AG09319 (cell line): ENCODE measurements around the gene ANXA6.

Experiments
- DNase-seq: peaks from one replicate; pipeline ENCODE4 v3.0.0-alpha.2; 2010; ENCODE audit warnings: low read depth; ENCODE audit errors: extremely low read depth
- TF ChIP-seq, protein P1 (sequence below): IDR thresholded peaks from 2 replicates; pipeline ENCODE4 v1.5.1; 2011; ENCODE audit warnings: low read depth, mild to moderate bottlenecking, inconsistent platforms, low read length, moderate library complexity

The ANXA6 gene

DNA sequence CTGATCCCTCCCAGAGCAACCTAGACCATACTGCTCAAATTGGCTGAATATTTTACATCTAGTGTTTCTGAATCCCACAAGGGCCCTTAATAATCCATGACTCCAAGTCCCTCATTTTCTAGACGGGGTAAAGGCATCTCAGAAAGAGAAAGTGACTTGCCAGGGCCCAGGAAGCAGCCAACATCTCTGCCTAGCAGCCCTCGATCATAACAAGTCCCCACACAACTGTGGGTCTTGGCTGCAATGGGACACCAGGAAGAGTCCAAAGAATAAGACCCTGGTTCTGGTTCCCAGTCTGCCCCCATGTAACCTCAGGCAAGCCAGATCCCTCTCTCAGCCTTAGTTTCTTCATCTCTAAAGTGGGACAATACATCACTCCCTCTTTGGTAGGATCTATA, 6.3 kb downstream of the ANXA6 start:
- TF ChIP-seq, protein P1, sequence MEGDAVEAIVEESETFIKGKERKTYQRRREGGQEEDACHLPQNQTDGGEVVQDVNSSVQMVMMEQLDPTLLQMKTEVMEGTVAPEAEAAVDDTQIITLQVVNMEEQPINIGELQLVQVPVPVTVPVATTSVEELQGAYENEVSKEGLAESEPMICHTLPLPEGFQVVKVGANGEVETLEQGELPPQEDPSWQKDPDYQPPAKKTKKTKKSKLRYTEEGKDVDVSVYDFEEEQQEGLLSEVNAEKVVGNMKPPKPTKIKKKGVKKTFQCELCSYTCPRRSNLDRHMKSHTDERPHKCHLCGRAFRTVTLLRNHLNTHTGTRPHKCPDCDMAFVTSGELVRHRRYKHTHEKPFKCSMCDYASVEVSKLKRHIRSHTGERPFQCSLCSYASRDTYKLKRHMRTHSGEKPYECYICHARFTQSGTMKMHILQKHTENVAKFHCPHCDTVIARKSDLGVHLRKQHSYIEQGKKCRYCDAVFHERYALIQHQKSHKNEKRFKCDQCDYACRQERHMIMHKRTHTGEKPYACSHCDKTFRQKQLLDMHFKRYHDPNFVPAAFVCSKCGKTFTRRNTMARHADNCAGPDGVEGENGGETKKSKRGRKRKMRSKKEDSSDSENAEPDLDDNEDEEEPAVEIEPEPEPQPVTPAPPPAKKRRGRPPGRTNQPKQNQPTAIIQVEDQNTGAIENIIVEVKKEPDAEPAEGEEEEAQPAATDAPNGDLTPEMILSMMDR = no peak
- DNase-seq = no peak

DNA sequence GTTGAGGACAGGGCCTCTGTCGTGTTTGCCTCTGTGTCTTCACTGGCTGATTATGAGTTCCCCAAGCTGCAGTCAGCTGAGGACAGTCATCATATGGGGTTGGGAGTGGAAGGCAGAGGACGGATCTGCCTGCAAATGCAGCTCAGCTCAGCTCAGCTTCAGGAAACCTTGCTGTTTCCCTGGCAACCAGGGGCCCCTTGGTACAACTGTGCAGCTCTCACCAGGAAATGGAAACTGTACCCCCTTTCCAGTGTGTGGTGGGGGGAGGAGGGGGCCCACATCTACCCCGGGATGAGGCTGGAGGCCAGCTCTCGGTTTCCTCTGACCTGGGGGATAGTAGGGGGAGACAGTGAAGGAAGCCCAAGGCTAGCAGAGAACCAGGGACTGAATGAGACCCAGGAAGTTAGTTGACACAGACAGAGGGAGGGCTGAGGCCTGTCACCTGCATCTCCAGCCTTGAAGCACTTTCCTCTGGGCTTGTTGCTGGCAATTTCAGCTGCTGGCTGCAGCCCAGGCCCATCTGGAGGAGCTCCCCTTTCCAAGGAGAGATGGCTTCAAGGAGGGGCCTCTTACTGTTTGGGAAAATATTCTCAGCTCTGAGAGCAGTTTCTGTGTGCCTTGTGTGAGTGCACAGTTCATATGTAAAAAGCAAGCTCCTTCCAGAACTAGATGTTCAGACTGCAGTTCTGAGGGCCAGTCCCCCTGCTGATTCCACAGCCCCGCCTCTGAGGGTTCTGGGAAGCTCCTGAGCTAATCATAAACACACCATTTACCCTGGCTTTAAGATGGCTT, 6.9 kb downstream of the ANXA6 start:
- DNase-seq = no peak
- TF ChIP-seq, protein P1 = no peak

DNA sequence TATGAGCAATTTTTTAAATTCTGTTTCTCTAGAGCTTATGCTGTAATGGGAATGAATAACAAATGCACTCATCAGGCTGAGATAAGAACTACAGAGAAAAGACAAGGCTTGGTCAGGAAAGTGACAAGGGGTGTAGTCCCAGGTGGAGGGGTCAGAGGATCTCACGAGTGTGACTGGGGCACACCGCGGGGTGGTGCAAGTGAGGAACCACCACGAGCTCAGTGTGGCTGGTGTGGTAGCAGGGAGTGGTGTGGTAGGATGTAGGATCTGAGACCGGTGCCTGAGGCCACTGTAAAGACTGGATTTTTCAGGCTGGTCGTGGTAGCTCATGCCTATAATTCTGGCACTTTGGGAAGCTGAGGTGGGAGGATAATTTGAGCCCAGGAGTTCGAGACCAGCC, 9.0 kb downstream of the ANXA6 start:
- TF ChIP-seq, protein P1 = no peak

DNA sequence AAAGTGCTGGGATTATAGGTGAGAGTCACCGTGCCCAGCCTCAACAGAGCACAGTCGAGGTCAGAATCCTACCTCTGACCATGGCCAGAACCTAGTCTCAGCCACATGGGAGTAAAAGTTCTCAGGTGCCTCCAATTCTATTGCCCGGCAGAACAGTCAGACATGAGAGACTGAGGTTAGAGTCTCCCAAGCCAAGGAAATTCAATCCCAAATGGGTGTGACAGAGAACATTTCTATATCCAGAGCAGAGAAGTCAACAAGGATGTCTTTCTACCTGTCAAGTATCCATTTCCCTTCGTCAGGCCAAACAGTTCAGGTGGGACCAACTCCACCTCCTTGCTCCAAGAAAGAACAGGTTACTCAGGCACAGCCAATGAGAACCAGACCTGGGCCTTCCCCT, 10.5 kb downstream of the ANXA6 start:
- no peak for DNase-seq
- TF ChIP-seq, protein P1 = no peak

More for the DNA sequence above, 9.0 kb downstream of the ANXA6 start:
- no peak for DNase-seq

DNA sequence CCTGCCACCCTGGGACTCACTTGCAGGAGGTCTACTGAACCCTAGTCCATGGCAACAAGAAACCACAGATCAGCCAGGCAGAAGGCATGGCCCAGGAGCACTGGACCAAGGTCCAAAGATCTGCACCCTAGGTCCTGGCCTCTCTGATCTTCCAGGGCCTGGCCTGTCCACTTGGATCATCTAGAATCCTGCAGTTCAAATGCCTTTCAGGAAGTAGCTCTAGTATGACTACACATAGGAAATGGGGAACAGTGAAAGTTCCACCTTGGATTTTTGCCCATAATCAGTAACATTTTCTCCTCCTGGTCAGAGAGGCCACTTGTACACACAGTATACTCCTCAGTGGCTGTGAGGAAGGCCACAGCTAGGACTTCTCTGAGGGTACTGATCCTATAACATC, 11.5 kb downstream of the ANXA6 start:
- DNase-seq = no peak
- TF ChIP-seq, protein P1 = no peak

DNA sequence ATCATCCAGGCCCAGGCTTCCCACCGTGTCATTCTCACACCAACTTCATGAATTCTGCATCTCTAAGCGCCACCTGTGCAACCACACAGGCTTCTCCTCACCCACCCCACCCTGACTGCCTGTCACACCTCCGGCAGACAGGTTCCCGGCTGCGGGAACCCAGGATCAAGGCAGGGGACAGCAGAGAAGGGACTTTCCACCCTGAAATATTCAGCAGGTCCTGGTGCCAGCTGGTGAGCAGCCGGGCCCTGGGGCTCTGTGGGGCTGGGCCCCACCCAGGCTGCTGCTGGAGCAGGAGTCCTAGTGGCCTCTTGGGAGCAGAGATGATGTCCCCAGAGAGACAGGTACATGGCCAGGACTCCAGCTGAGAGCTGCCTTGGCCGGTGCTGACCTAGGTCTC, 12.7 kb downstream of the ANXA6 start:
- DNase-seq = no peak
- TF ChIP-seq, protein P1 = no peak

DNA sequence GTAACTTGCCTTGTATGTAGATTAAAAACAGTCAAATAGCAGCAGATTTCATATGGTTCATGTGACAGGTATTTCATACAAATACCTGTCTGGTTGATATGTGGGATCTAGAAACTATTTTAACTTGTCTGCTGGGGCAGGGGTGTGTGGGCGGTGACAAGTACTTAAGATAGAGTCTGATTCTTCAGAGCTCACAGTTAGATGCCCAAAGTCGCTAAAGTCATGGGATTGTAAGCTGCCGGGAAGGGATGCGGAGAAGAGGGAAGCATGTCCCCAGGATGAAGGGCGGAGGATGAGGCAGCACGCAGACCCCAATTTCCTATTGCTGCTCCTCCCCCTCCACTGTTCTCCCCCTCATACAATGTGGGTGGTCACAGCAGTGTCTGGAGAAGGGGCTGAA, 13.3 kb downstream of the ANXA6 start:
- DNase-seq = no peak
- TF ChIP-seq, protein P1 = no peak
